K562 (cell line): Measurements from ENCODE around the gene MFSD12. TPM values are rescaled to one million over a fixed set of nuclear protein-coding genes. Genes with fewer than 3 reads are reported as not detected.

ENCODE experiments used
- CREM ChIP-seq: IDR thresholded peaks from 2 replicates; pipeline ENCODE4 v1.6.1; 2014; ENCODE audit warnings: antibody characterized with exemption, low read depth
- DEAF1 ChIP-seq: fragments of 450-650 bp; formaldehyde crosslinking; IDR thresholded peaks from 2 replicates; pipeline ENCODE4 v1.4.0; 2020; ENCODE audit warnings: mild to moderate bottlenecking, moderate library complexity
- ELF1 ChIP-seq: fragments of 200-800 bp; sonication (Bioruptor generic); IDR thresholded peaks from 2 replicates; pipeline ENCODE4 v1.6.1; 2016; ENCODE audit warnings: missing genetic modification characterization, missing compliant biosample characterization
- FOXA3 ChIP-seq, 2 experiments: fragments of 450-650 bp in 1 of 2; sonication (generic) in 1 of 2; formaldehyde crosslinking; IDR thresholded peaks in 1 of 2; conservative IDR thresholded peaks in 1 of 2; 2 replicates each; pipeline versions ENCODE4 v1.4.0 to v1.8.0; 2020 to 2022; ENCODE audit warnings: mild to moderate bottlenecking in 2 of 2, missing genetic modification reagents in 1 of 2
- HNRNPLL ChIP-seq: fragments of 200-400 bp; formaldehyde crosslinking; IDR thresholded peaks from 2 replicates; pipeline ENCODE4 v1.6.1; 2017; ENCODE audit warnings: low read length, low read depth, mild to moderate bottlenecking; ENCODE audit not compliant: poor library complexity, severe bottlenecking
- IRF2 ChIP-seq: sonication (generic); formaldehyde crosslinking; IDR thresholded peaks from 2 replicates; pipeline ENCODE4 v1.8.1; 2022; ENCODE audit warnings: mild to moderate bottlenecking, missing genetic modification reagents
- PHB2 ChIP-seq: fragments of 450-650 bp; IDR thresholded peaks from 2 replicates; pipeline ENCODE4 v1.6.1; 2017; ENCODE audit warnings: low read depth
- PREB ChIP-seq: sonication (generic); formaldehyde crosslinking; IDR thresholded peaks from 2 replicates; pipeline ENCODE4 v1.8.1; 2023; ENCODE audit warnings: mild to moderate bottlenecking, missing genetic modification reagents
- TAL1 ChIP-seq: fragments of 450-650 bp; IDR thresholded peaks from 2 replicates; pipeline ENCODE4 v1.6.1; 2016; ENCODE audit warnings: mild to moderate bottlenecking
- TARDBP ChIP-seq: fragments of 450-650 bp; IDR thresholded peaks from 2 replicates; pipeline ENCODE4 v1.6.1; 2016
- USF1 ChIP-seq: sonication (generic); formaldehyde crosslinking; IDR thresholded peaks from 2 replicates; pipeline ENCODE4 v1.9.0; 2022; ENCODE audit warnings: mild to moderate bottlenecking, missing genetic modification reagents
- XRCC5 ChIP-seq: fragments of 200-400 bp; formaldehyde crosslinking; IDR thresholded peaks from 2 replicates; pipeline ENCODE4 v1.6.1; 2017; ENCODE audit warnings: low read depth, mild to moderate bottlenecking, low read length
- ZBTB7A ChIP-seq: IDR thresholded peaks from 2 replicates; pipeline ENCODE4 v1.6.1; 2011; ENCODE audit warnings: low read depth, mild to moderate bottlenecking, low read length, moderate library complexity, borderline replicate concordance; ENCODE audit not compliant: control insufficient read depth
- ZNF384 ChIP-seq: IDR thresholded peaks from 2 replicates; pipeline ENCODE4 v1.6.1; 2012; ENCODE audit warnings: low read depth, low read length, improper control_type of control experiment
- ZNF764 ChIP-seq: fragments of 250-450 bp; sonication (Bioruptor Pico); IDR thresholded peaks from 2 replicates; pipeline ENCODE4 v1.4.0; 2020; ENCODE audit warnings: low read depth, mild to moderate bottlenecking, moderate library complexity
- ZNF766 ChIP-seq: fragments of 200-800 bp; sonication (Bioruptor generic); conservative IDR thresholded peaks from 2 replicates; pipeline ENCODE4 v1.6.1; 2016; ENCODE audit warnings: missing genetic modification characterization, missing compliant biosample characterization
- polyA plus RNA-seq, 8 experiments: library from polyadenylated mRNA; depleted of rRNA in 4 of 8; stranded (reverse) in 5 of 8; unstranded in 3 of 8; fragments of >200 nt; fragmentation: Nextera tagmentation in 2 of 8; fragmentation: Illumina TruSeq in 1 of 8; extraction: Ambion mirVana in 2 of 8; extraction: Trizol in 1 of 8; gene quantifications; 2 replicates each; pipeline versions ENCODE4 v1.2.1 to v1.2.3, GENCODE V29; 2011 to 2014; ENCODE audit warnings: inconsistent platforms in 1 of 8, missing spikeins in 1 of 8
- total RNA-seq, 7 experiments: library from RNA; depleted of rRNA in 6 of 7; stranded (reverse); fragments of >200 nt in 6 of 7; fragmentation: Illumina TruSeq in 2 of 7; extraction: Trizol in 2 of 7; gene quantifications; 2 replicates each; pipeline versions ENCODE4 v1.2.1 to v1.2.3, GENCODE V29; 2011 to 2021; ENCODE audit warnings: low replicate concordance in 1 of 7
- TF ChIP-seq, protein P1 (sequence below): sonication (generic); formaldehyde crosslinking; IDR thresholded peaks from 2 replicates; pipeline ENCODE4 v1.8.0; 2023; ENCODE audit warnings: mild to moderate bottlenecking, missing genetic modification reagents
- TF ChIP-seq, protein P2 (sequence below): fragments of 450-650 bp; formaldehyde crosslinking; IDR thresholded peaks from 2 replicates; pipeline ENCODE4 v1.4.0; 2020; ENCODE audit warnings: mild to moderate bottlenecking, moderate library complexity

MFSD12 gene
- total and polyA plus RNA-seq, 9 of the 15 experiments (the other 6 are each of a cell fraction or from before 2014, with no cell fraction given): 0.69 to 112 (median 31.8) TPM

GRCh38 chr19:3500429-3501101 is 56.8 kb downstream of the MFSD12 start, which contains the start of gene DOHH (continued):
- 0 out of 2 replicates have a peak, but pooled peaks have one; percentile 68 for TF ChIP-seq PREB (CRISPR knock-in tag)
- no peak for TF ChIP-seq ZNF764 (CRISPR knock-in tag)
- TF ChIP-seq, protein P1, sequence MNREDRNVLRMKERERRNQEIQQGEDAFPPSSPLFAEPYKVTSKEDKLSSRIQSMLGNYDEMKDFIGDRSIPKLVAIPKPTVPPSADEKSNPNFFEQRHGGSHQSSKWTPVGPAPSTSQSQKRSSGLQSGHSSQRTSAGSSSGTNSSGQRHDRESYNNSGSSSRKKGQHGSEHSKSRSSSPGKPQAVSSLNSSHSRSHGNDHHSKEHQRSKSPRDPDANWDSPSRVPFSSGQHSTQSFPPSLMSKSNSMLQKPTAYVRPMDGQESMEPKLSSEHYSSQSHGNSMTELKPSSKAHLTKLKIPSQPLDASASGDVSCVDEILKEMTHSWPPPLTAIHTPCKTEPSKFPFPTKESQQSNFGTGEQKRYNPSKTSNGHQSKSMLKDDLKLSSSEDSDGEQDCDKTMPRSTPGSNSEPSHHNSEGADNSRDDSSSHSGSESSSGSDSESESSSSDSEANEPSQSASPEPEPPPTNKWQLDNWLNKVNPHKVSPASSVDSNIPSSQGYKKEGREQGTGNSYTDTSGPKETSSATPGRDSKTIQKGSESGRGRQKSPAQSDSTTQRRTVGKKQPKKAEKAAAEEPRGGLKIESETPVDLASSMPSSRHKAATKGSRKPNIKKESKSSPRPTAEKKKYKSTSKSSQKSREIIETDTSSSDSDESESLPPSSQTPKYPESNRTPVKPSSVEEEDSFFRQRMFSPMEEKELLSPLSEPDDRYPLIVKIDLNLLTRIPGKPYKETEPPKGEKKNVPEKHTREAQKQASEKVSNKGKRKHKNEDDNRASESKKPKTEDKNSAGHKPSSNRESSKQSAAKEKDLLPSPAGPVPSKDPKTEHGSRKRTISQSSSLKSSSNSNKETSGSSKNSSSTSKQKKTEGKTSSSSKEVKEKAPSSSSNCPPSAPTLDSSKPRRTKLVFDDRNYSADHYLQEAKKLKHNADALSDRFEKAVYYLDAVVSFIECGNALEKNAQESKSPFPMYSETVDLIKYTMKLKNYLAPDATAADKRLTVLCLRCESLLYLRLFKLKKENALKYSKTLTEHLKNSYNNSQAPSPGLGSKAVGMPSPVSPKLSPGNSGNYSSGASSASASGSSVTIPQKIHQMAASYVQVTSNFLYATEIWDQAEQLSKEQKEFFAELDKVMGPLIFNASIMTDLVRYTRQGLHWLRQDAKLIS (CRISPR knock-in tag): peak; percentile 77; the same call in 1 of the 2 replicates
- TF ChIP-seq FOXA3 (CRISPR knock-in tag; conservative IDR thresholded peaks at IDR 0.05 in 1 of 2, IDR thresholded peaks at IDR 0.05 in 1 of 2): 0 out of 4 replicates have a peak, but pooled peaks of 1 of the 2 experiments have one; percentile 51
- TF ChIP-seq TAL1: 0 out of 2 replicates have a peak, but pooled peaks have one; percentile 2
- no peak for TF ChIP-seq ZBTB7A
- peak; percentile 78 for TF ChIP-seq CREM
- peak; percentile 39; the same call in 1 of the 2 replicates for TF ChIP-seq TARDBP
- TF ChIP-seq DEAF1 (CRISPR knock-in tag): no peak
- peak; percentile 48; the same call in 1 of the 2 replicates for TF ChIP-seq XRCC5
- peak; percentile 100 for TF ChIP-seq USF1 (CRISPR knock-in tag)
- TF ChIP-seq ELF1: no peak
- TF ChIP-seq PHB2: no peak
- TF ChIP-seq IRF2 (CRISPR knock-in tag): no peak
- no peak for TF ChIP-seq ZNF766 (CRISPR knock-in tag)
- TF ChIP-seq HNRNPLL: peak; percentile 29
- TF ChIP-seq ZNF384: no peak
- TF ChIP-seq, protein P2, sequence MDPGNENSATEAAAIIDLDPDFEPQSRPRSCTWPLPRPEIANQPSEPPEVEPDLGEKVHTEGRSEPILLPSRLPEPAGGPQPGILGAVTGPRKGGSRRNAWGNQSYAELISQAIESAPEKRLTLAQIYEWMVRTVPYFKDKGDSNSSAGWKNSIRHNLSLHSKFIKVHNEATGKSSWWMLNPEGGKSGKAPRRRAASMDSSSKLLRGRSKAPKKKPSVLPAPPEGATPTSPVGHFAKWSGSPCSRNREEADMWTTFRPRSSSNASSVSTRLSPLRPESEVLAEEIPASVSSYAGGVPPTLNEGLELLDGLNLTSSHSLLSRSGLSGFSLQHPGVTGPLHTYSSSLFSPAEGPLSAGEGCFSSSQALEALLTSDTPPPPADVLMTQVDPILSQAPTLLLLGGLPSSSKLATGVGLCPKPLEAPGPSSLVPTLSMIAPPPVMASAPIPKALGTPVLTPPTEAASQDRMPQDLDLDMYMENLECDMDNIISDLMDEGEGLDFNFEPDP (CRISPR knock-in tag): no peak
